K562 (cell line): ENCODE measurements around the gene FASTK. TPM values are rescaled to one million over a fixed set of nuclear protein-coding genes. Genes with fewer than 3 reads are reported as not detected.
A peak's percentile ranks its signal among the peaks of the same experiment; 100 is the strongest.

ENCODE experiments used
- CC2D1A ChIP-seq: fragments of 450-650 bp; IDR thresholded peaks from 2 replicates; pipeline ENCODE4 v1.6.1; 2017; ENCODE audit warnings: mild to moderate bottlenecking
- CHD1 ChIP-seq: fragments of 200-600 bp; sonication (generic); IDR thresholded peaks from one replicate; pipeline ENCODE4 v1.6.1; 2012; ENCODE audit warnings: mild to moderate bottlenecking, moderate library complexity, low read length, inconsistent platforms
- EHMT2 ChIP-seq: fragments of 450-650 bp; IDR thresholded peaks from 2 replicates; pipeline ENCODE4 v1.6.1; 2018; ENCODE audit warnings: antibody characterized with exemption
- HDAC6 ChIP-seq: IDR thresholded peaks from 2 replicates; pipeline ENCODE4 v1.6.1; 2012; ENCODE audit warnings: low read depth, mild to moderate bottlenecking, control low read depth, inconsistent platforms, low read length, moderate library complexity
- HMG20B ChIP-seq: fragments of 250-450 bp; sonication (Bioruptor Pico); IDR thresholded peaks from 2 replicates; pipeline ENCODE4 v1.5.0; 2021; ENCODE audit warnings: mild to moderate bottlenecking
- HNRNPUL1 ChIP-seq: fragments of 200-400 bp; formaldehyde crosslinking; IDR thresholded peaks from 2 replicates; pipeline ENCODE4 v1.6.1; 2017; ENCODE audit warnings: low read length
- IRF2 ChIP-seq: sonication (generic); formaldehyde crosslinking; IDR thresholded peaks from 2 replicates; pipeline ENCODE4 v1.8.1; 2022; ENCODE audit warnings: mild to moderate bottlenecking, missing genetic modification reagents
- JUND ChIP-seq, 2 experiments: IDR thresholded peaks; 2 replicates in 1 of 2; 3 replicates in 1 of 2; pipeline ENCODE4 v1.6.1; 2011; ENCODE audit warnings: borderline replicate concordance in 2 of 2, low read depth in 2 of 2, low read length in 2 of 2, improper control_type of control experiment in 1 of 2, missing biosample characterization in 1 of 2, missing genetic modification characterization in 1 of 2, missing genetic modification reagents in 1 of 2
- KDM2B ChIP-seq: fragments of 250-450 bp; sonication (Bioruptor Pico); IDR thresholded peaks from 2 replicates; pipeline ENCODE4 v1.8.0; 2021; ENCODE audit warnings: mild to moderate bottlenecking, moderate library complexity
- MAFF ChIP-seq: IDR thresholded peaks from 2 replicates; pipeline ENCODE4 v1.6.1; 2012; ENCODE audit warnings: low read length, improper control_type of control experiment
- NCOA6 ChIP-seq: fragments of 450-650 bp; IDR thresholded peaks from 2 replicates; pipeline ENCODE4 v1.6.1; 2017; ENCODE audit warnings: mild to moderate bottlenecking
- NR2F6 ChIP-seq: fragments of 450-650 bp; formaldehyde crosslinking; IDR thresholded peaks from 2 replicates; pipeline ENCODE4 v1.4.0; 2020; ENCODE audit warnings: mild to moderate bottlenecking
- POLR2H ChIP-seq: IDR thresholded peaks from 2 replicates; pipeline ENCODE4 v1.6.1; 2016; ENCODE audit warnings: missing genetic modification characterization, low read depth, mild to moderate bottlenecking, control low read depth, missing compliant biosample characterization, moderate library complexity
- RB1 ChIP-seq: fragments of 450-650 bp; IDR thresholded peaks from 2 replicates; pipeline ENCODE4 v1.6.1; 2017; ENCODE audit warnings: low read depth, mild to moderate bottlenecking
- SMARCB1 ChIP-seq: IDR thresholded peaks from 2 replicates; pipeline ENCODE4 v1.6.1; 2011; ENCODE audit warnings: improper control_type of control experiment, low read depth; ENCODE audit not compliant: insufficient read length
- SREBF2 ChIP-seq: sonication (generic); formaldehyde crosslinking; IDR thresholded peaks from 2 replicates; pipeline ENCODE4 v1.4.0; 2020; ENCODE audit warnings: mild to moderate bottlenecking, missing genetic modification reagents
- SRSF1 ChIP-seq: fragments of 200-400 bp; formaldehyde crosslinking; IDR thresholded peaks from 2 replicates; pipeline ENCODE4 v1.6.1; 2017; ENCODE audit warnings: mild to moderate bottlenecking, low read depth, low read length, moderate library complexity
- TAF15 ChIP-seq: fragments of 200-400 bp; formaldehyde crosslinking; IDR thresholded peaks from 2 replicates; pipeline ENCODE4 v1.6.1; 2017; ENCODE audit warnings: mild to moderate bottlenecking, low read depth, low read length, moderate library complexity
- THRA ChIP-seq: fragments of 450-650 bp; IDR thresholded peaks from 2 replicates; pipeline ENCODE4 v1.6.1; 2017; ENCODE audit warnings: mild to moderate bottlenecking, moderate library complexity
- U2AF1 ChIP-seq: fragments of 200-400 bp; formaldehyde crosslinking; optimal IDR thresholded peaks from 2 replicates; pipeline ENCODE3; 2017; ENCODE audit warnings: mild to moderate bottlenecking, low read depth, low read length, moderate library complexity
- ZBED1 ChIP-seq: IDR thresholded peaks from 2 replicates; pipeline ENCODE4 v1.6.1; 2014
- ZBTB11 ChIP-seq, 3 experiments: fragments of 200-800 bp in 1 of 3; fragments of 250-450 bp in 1 of 3; fragments of 450-650 bp in 1 of 3; sonication (Bioruptor Pico) in 1 of 3; sonication (Bioruptor generic) in 1 of 3; formaldehyde crosslinking in 1 of 3; IDR thresholded peaks; 2 replicates each; pipeline versions ENCODE4 v1.6.1 to v1.8.0; 2016 to 2022; ENCODE audit warnings: mild to moderate bottlenecking in 2 of 3, missing genetic modification characterization in 2 of 3, missing compliant biosample characterization in 1 of 3, moderate library complexity in 1 of 3
- ZNF146 ChIP-seq: IDR thresholded peaks from one replicate; pipeline ENCODE4 v1.6.1; 2018; ENCODE audit warnings: missing compliant biosample characterization; ENCODE audit not compliant: unreplicated experiment
- ZNF384 ChIP-seq: IDR thresholded peaks from 2 replicates; pipeline ENCODE4 v1.6.1; 2012; ENCODE audit warnings: low read depth, low read length, improper control_type of control experiment
- ZNF668 ChIP-seq: fragments of 250-450 bp; sonication (Bioruptor Pico); IDR thresholded peaks from 2 replicates; pipeline ENCODE4 v1.8.0; 2022; ENCODE audit warnings: mild to moderate bottlenecking, inconsistent platforms
- ZNF766 ChIP-seq: fragments of 200-800 bp; sonication (Bioruptor generic); conservative IDR thresholded peaks from 2 replicates; pipeline ENCODE4 v1.6.1; 2016; ENCODE audit warnings: missing genetic modification characterization, missing compliant biosample characterization
- ZSCAN32 ChIP-seq: fragments of 450-650 bp; formaldehyde crosslinking; IDR thresholded peaks from 2 replicates; pipeline ENCODE4 v1.4.0; 2020; ENCODE audit warnings: mild to moderate bottlenecking, moderate library complexity
- polyA plus RNA-seq, 8 experiments: library from polyadenylated mRNA; depleted of rRNA in 4 of 8; stranded (reverse) in 5 of 8; unstranded in 3 of 8; fragments of >200 nt; fragmentation: Nextera tagmentation in 2 of 8; fragmentation: Illumina TruSeq in 1 of 8; extraction: Ambion mirVana in 2 of 8; extraction: Trizol in 1 of 8; gene quantifications; 2 replicates each; pipeline versions ENCODE4 v1.2.1 to v1.2.3, GENCODE V29; 2011 to 2014; ENCODE audit warnings: inconsistent platforms in 1 of 8, missing spikeins in 1 of 8
- total RNA-seq, 7 experiments: library from RNA; depleted of rRNA in 6 of 7; stranded (reverse); fragments of >200 nt in 6 of 7; fragmentation: Illumina TruSeq in 2 of 7; extraction: Trizol in 2 of 7; gene quantifications; 2 replicates each; pipeline versions ENCODE4 v1.2.1 to v1.2.3, GENCODE V29; 2011 to 2021; ENCODE audit warnings: low replicate concordance in 1 of 7

Gene FASTK
- total and polyA plus RNA-seq, 9 of the 15 experiments (the other 6 are each of a cell fraction or from before 2014, with no cell fraction given): 0.51 to 150 (median 48.2) TPM

- TF ChIP-seq ZBTB11 (CRISPR knock-in tag; IDR thresholded peaks at IDR 0.05) (no peak), CC2D1A (no peak), TAF15 (no peak), POLR2H (tag) (no peak), MAFF (no peak), ZNF384 (no peak), U2AF1 (no peak), ZNF146 (CRISPR knock-in tag) (no peak), IRF2 (CRISPR knock-in tag) (no peak), KDM2B (CRISPR knock-in tag) (no peak), ZNF766 (no peak), JUND (IDR thresholded peaks at IDR 0.05; ENCODE audit: borderline replicate concordance, low read depth, low read length) (no peak), JUND (tag; IDR thresholded peaks at IDR 0.05; ENCODE audit: borderline replicate concordance, low read depth, low read length) (no peak), ZSCAN32 (CRISPR knock-in tag) (no peak), ZNF668 (CRISPR knock-in tag) (no peak), EHMT2 (no peak), HMG20B (CRISPR knock-in tag) (no peak), NCOA6 (no peak), HNRNPUL1 (no peak), NR2F6 (CRISPR knock-in tag) (no peak), HDAC6 (no peak), CHD1 (peak; percentile 60), SMARCB1 (no peak), SRSF1 (no peak), ZBED1 (no peak), RB1 (no peak), SREBF2 (CRISPR knock-in tag) (peak; percentile 99; the same call in 1 of the 2 replicates), THRA (no peak)
These were observed 20.0 kb downstream of the FASTK start (continued) for GRCh38 chr7:151060416-151061212.
